Putamen (tissue), 1 donor: ENCODE results near the gene DTNBP1.
"Not testable (repeated sequence)": the region's sequence is repeated elsewhere in the genome, so short reads cannot be mapped to it uniquely, and the experiment has no call there.

Experiments used
- DNase-seq: peaks from one replicate; pipeline ENCODE4 v3.0.0-alpha.2; 2016; ENCODE audit warnings: low spot score

Gene DTNBP1

GRCh38 chr6:15666896-15667295 lies 4.1 kb upstream of the DTNBP1 start:
- DNase-seq = not testable (repeated sequence)

- DNase-seq = no peak
These were observed 2.4 kb upstream of the DTNBP1 start for GRCh38 chr6:15665237-15665636.

DNA sequence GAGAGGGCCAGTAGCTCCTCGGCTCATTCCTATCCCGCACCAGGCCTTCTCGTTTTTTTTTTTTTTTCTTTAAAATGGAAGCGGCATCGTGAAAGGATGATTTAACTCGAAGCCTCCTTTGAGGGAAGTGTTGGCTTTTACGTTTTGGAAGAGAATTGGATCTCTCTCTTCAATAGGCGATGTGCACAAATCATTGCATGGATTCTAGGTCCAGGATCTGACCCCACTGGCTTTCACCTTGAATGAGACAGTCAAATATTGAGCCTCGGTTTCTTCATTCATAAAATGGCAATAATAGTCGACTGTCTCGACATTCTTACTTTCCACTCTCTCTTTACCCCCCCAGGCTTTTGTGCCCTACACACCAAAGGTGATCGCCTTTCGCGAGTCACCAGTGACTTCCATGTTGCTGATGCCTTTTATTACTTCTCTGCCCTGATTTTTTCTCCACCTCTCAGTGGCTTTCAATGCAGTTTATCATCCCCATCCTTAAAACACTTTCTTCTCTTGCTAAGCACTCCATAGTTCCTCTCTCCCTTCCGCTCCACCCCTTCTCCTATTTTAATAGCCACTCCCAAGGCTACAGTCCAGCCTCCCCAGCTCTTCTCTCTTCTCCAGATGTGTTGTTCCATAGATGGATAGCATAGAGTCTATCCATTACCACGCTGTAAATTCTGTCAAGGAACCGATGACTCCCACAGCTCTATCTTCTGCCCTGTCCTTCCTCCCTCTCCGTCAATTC lies 473 bp upstream of the DTNBP1 start:
- DNase-seq = peak; percentile 13

- no peak for DNase-seq
These were observed 939 bp downstream of the DTNBP1 start for GRCh38 chr6:15661853-15662325.

- DNase-seq = no peak
These were observed 3.6 kb downstream of the DTNBP1 start for GRCh38 chr6:15659181-15659580.

GRCh38 chr6:15658181-15658744 lies 4.6 kb downstream of the DTNBP1 start:
- DNase-seq = no peak

DNA sequence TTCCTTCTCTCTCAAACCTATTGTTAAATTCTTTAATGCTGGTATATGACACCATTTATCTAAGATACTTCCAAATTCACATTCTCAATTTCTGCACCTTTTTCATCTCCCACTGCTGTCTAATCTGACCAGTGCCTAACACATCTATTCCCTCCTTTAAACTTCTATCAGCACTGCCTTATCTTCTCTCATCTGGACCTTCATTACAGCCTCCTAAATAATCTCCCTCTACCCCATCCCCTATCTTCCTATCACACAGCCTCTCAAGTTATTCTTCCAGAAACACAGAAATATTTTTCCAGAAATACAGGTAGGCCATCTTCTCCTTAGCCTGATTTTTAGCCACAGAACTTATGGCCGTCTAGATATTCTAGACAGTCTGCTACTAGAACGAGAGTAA lies 5.5 kb downstream of the DTNBP1 start:
- DNase-seq = no peak

- DNase-seq = no peak
These were observed 6.7 kb downstream of the DTNBP1 start for GRCh38 chr6:15656145-15656544.

GRCh38 chr6:15654250-15654649 lies 8.6 kb downstream of the DTNBP1 start:
- no peak for DNase-seq

DNA sequence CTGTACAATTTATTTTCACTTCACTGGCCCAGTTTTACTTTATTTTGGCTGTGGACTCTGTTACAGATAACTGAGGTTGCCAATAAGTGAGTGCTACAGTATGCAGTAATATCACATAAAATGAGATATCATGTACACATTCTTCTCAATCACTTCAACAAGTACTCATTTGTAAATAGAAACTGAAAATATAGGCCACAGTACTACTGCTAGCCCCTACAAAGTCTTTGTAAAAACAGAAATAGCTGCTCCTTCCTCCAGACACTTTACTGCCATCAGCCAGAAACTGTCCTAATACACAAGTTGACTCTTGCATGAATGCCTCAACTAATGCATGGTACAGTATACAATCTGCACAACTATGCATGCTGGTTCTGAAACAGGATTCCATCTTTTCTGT lies 9.2 kb downstream of the DTNBP1 start:
- DNase-seq = no peak

GRCh38 chr6:15650004-15650559 lies 12.7 kb downstream of the DTNBP1 start:
- not testable (repeated sequence) for DNase-seq

DNA sequence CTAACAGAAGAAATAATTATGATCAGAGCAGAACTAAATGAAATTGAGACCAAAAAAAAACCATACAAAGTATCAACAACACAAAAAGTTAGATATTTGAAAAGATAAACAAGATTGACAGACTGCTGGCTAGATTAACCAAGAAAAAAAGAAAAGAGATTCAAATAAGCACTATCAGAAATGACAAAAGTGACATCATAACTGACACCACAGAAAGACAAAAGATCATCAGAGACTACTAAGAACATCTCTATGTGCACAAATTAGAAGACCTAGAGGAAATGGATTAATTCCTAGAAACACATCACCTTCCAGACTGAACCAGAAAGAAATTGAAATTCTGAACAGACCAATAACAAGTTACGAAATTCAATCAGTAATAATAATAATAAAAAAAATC lies 17.9 kb downstream of the DTNBP1 start:
- no peak for DNase-seq

- DNase-seq = no peak
These were observed 19.3 kb downstream of the DTNBP1 start for GRCh38 chr6:15643542-15643941.

DNA sequence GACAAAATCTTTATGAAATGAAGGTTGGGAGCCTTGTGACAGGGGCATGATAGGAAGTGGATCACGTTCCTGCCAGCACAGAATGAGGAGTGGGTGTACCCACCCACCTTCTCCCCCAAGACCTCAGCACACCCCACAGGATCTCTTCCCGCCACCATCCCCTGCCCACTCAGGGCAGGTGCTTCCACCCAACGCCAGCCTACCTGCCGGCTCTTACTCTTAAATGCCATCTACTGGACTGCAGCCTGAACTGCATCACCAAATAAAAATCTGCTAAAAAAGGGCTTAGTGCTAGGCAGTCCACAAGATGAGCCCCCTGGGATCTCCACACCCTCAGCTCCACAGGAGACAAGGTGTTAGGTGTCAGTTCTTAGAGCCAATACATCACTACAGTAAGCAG lies 20.6 kb downstream of the DTNBP1 start:
- DNase-seq = no peak

- DNase-seq = no peak
These were observed 24.5 kb downstream of the DTNBP1 start for GRCh38 chr6:15638373-15638772.

DNA sequence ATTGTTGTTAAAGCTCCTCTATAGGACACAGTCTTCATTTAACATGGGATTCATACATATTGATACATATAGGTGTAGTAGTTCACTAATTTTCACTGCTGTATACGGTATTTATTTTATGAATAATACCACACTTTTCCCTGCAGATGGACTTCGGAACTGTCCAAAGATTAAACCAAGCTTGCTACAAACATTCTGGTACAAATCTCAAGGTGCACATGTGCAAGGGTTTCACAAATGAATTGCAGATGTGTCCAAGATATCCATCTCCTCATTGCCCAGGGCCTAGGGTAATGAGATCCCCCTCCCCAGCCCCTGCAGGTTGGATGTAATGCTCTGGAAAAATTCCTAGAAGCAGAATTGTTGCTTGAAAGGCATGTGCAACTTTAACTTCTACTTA lies 31.4 kb downstream of the DTNBP1 start:
- no peak for DNase-seq

DNA sequence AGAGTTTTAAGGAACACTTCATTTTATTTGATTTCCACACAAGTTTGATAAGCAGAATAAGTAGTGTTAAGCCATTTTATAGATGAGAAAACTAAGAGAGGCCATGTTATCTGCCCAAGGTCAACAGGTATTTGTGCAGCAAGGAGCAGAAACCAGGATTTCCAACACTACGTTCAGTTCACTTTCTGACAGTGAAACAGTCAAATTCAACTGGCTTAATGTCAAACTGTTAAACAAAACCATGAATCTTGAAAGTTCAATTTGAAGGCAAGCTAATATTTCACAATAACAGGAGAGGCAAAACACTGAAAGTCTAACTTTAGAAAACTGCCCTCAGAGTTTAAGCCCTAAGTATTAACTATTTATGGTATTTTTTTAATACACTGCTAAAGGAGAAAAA lies 32.6 kb downstream of the DTNBP1 start:
- no peak for DNase-seq

- no peak for DNase-seq
These were observed 33.3 kb downstream of the DTNBP1 start for GRCh38 chr6:15629487-15629886.

DNA sequence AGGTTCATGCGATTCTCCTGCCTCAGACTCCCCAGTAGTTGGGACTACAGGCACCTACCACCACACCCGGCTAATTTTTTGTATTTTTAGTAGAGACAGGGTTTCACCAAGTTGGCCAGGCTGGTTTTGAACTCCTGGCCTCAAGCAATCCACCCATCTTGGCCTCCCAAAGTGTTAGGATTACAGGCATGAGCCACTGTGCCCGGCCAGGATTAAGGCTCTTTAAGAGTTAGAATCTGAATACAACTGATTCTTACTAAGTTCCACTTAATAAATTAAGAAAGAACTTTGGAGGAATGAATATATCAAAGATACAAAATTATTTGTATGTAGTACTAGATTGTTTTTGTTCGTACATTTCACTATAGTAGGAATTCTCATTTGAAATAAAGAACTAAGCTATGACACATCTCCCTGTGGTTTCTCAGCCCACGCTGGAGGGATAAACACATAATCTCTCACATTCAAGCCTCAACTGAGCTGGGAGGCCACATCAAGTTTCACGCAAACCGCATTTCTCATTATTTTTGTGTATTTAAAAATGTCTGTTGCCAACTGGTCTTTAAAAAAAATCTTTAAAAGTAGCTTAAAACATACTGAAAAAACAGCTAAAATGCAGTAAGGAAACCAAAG lies 34.2 kb downstream of the DTNBP1 start:
- DNase-seq = no peak

DNA sequence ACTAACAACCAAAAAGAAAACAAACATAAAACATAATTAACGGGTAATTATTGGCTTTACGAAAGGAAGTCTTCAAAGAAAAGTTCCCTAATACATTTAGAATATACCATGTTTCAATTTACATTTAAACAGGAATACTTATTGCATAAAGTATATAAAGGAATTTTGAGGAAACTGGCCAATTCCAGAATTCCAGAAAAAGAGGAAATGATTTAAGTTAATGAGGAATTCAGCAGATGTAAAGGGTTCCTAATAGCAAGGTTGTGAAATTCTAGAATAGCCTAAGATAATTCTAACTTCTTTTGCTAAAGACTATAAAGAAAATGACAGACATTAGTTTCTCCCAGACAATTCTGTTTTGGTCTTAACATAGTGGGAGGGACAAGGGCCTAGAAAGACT lies 35.0 kb downstream of the DTNBP1 start:
- no peak for DNase-seq

- no peak for DNase-seq
These were observed 35.8 kb downstream of the DTNBP1 start for GRCh38 chr6:15626878-15627674.

GRCh38 chr6:15626160-15626559 lies 36.7 kb downstream of the DTNBP1 start:
- DNase-seq = no peak
